Esophagus muscularis mucosa (tissue), 2 donors: Measurements from ENCODE around the gene RAB11A.

Experiments used
- POLR2A ChIP-seq: fragments of 450-650 bp; IDR thresholded peaks from one replicate; pipeline ENCODE4 v1.6.1; 2017; ENCODE audit warnings: antibody characterized with exemption, moderate library complexity, mild to moderate bottlenecking, low read depth
- POLR2AphosphoS5 ChIP-seq, 2 donors: sonication (generic); formaldehyde crosslinking; IDR thresholded peaks; one replicate each; pipeline ENCODE4 v1.6.1; 2017; ENCODE audit warnings: antibody characterized with exemption in 2 of 2

DNA sequence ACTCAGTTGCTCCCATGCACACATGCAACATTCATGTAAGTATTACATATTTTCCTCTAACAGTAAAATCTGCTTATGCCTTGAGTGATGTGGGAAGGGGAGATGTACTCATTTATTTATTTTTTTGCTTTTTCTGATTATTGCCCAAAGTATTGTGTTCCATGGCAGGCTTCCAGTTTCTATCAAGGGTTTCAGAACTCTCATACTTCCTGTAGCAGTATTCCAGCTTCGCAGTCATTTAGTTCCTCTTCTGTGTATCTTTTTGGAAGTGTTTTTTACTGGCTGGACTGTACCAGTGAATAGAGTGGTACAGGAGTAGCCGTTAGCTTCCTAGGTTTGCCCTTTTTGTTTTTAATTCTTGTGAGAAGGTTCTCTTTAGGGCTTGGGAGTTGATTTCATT is 26.9 kb downstream of the RAB11A start:
- no peak for TF ChIP-seq POLR2AphosphoS5 (IDR thresholded peaks at IDR 0.05)
- TF ChIP-seq POLR2A: no peak
